DND-41 (cell line): ENCODE data around the gene PEX14.
"Not testable (repeated sequence)": the region's sequence is repeated elsewhere in the genome, so short reads cannot be mapped to it uniquely, and the experiment has no call there.

Experiments used
- ATAC-seq: fragments of 200-7000 bp; cut with Tn5 transposase; 3 replicates; pipeline ENCODE4 v1.9.1; 2021; ENCODE audit warnings: low read depth; ENCODE audit not compliant: insufficient read depth
- DNase-seq: peaks from one replicate; pipeline ENCODE4 v3.0.0-alpha.2; 2020
- H2AFZ ChIP-seq: 2 replicates; pipeline ENCODE4 v1.6.0; 2012; ENCODE audit warnings: low read depth, low read length
- H3K27ac ChIP-seq: 2 replicates; pipeline ENCODE4 v1.5.1; 2012; ENCODE audit warnings: low read length, inconsistent platforms
- H3K27me3 ChIP-seq: fragments of 200-600 bp; sonication (generic); 2 replicates; pipeline ENCODE4 v1.6.0; 2012; ENCODE audit warnings: low read length, mild to moderate bottlenecking, inconsistent platforms; ENCODE audit not compliant: insufficient read depth, poor library complexity
- H3K36me3 ChIP-seq: 2 replicates; pipeline ENCODE4 v1.5.1; 2012; ENCODE audit warnings: low read length, inconsistent platforms; ENCODE audit not compliant: insufficient read depth
- H3K4me1 ChIP-seq: 2 replicates; pipeline ENCODE4 v1.5.1; 2012; ENCODE audit warnings: mild to moderate bottlenecking, low read length; ENCODE audit not compliant: insufficient read depth
- H3K4me2 ChIP-seq: 2 replicates; pipeline ENCODE4 v1.6.0; 2012; ENCODE audit warnings: mild to moderate bottlenecking, moderate library complexity, low read length, inconsistent platforms; ENCODE audit not compliant: insufficient read depth
- H3K4me3 ChIP-seq, 2 experiments: fragments of 200-600 bp in 1 of 2; shearing (Covaris generic) in 1 of 2; 2 replicates each; pipeline ENCODE4 v1.5.1; 2012 to 2016; ENCODE audit warnings: inconsistent platforms in 2 of 2, low read length in 2 of 2, mild to moderate bottlenecking in 2 of 2, low read depth in 1 of 2, moderate library complexity in 1 of 2
- H3K79me2 ChIP-seq: 2 replicates; pipeline ENCODE4 v1.6.0; 2012; ENCODE audit warnings: low read length, inconsistent platforms; ENCODE audit not compliant: insufficient read depth
- H3K9ac ChIP-seq: 2 replicates; pipeline ENCODE4 v1.6.0; 2012; ENCODE audit warnings: low read depth, mild to moderate bottlenecking, inconsistent platforms, low read length, moderate library complexity
- H3K9me3 ChIP-seq: 2 replicates; pipeline ENCODE4 v1.5.1; 2012; ENCODE audit warnings: low read length, moderate library complexity, mild to moderate bottlenecking, inconsistent platforms; ENCODE audit not compliant: insufficient read depth, severe bottlenecking
- H4K20me1 ChIP-seq: 2 replicates; pipeline ENCODE4 v1.6.0; 2012; ENCODE audit warnings: low read length; ENCODE audit not compliant: insufficient read depth
- CTCF ChIP-seq: IDR thresholded peaks from 2 replicates; pipeline ENCODE4 v1.5.1; 2012; ENCODE audit warnings: borderline replicate concordance, low read length, moderate library complexity, mild to moderate bottlenecking; ENCODE audit not compliant: poor library complexity, severe bottlenecking; ENCODE audit errors: extremely low read depth
- EZH2 ChIP-seq: IDR thresholded peaks from 3 replicates; pipeline ENCODE4 v1.6.1; 2012; ENCODE audit warnings: borderline replicate concordance, low read depth, mild to moderate bottlenecking, moderate library complexity, low read length, inconsistent platforms; ENCODE audit not compliant: severe bottlenecking

PEX14 gene

GRCh38 chr1:10474613-10475507, at the start of gene PEX14:
TSS of gene PEX14 (plus strand) at chr1:10474950. CDS start at chr1:10474967, 17 bp downstream.
- H3K9me3 ChIP-seq, result no peaks in the 10 kb centered on the region
- H3K27ac ChIP-seq, result peak within 1 kb of the TSS; percentile 83
- no peak for TF ChIP-seq EZH2
- no peak for TF ChIP-seq CTCF
- H3K79me2 ChIP-seq, result peaks cover 65% of the 10 kb centered on the region
- DNase-seq (peak; percentile 93), ATAC-seq (peak; percentile 85)
- H2AFZ ChIP-seq, result peak within 1 kb of the TSS; percentile 83
- H4K20me1 ChIP-seq, result peaks cover 5% of the 10 kb centered on the region; the same call in 1 of the 2 replicates
- peaks cover 3% of the 10 kb centered on the region for H3K36me3 ChIP-seq
- H3K4me2 ChIP-seq, result peak within 1 kb of the TSS; percentile 90
- H3K4me3 ChIP-seq, result peak within 1 kb of the TSS; percentile 88 to 97
- H3K27me3 ChIP-seq, result no peaks in the 10 kb centered on the region
- H3K9ac ChIP-seq, result peak within 1 kb of the TSS; percentile 78
- H3K4me1 ChIP-seq, result peaks cover 55% of the 10 kb centered on the region

- not testable (repeated sequence) for H4K20me1 ChIP-seq, H3K27ac ChIP-seq, H3K4me2 ChIP-seq, H3K9me3 ChIP-seq, H3K79me2 ChIP-seq, DNase-seq, ATAC-seq, H3K4me3 ChIP-seq, H3K27me3 ChIP-seq, H2AFZ ChIP-seq, H3K9ac ChIP-seq, H3K36me3 ChIP-seq
- peaks cover 23% of the 10 kb centered on the region for H3K4me1 ChIP-seq
These were observed 48.8 kb upstream of the PEX14 start for GRCh38 chr1:10425826-10426534.

GRCh38 chr1:10426535-10426848, 48.3 kb upstream of the PEX14 start:
- H3K36me3 ChIP-seq, H3K27ac ChIP-seq, H3K9me3 ChIP-seq, DNase-seq, H3K4me3 ChIP-seq, H3K4me2 ChIP-seq, ATAC-seq, H3K9ac ChIP-seq, H2AFZ ChIP-seq, H3K27me3 ChIP-seq, H4K20me1 ChIP-seq: not testable (repeated sequence)
- Histone ChIP-seq H3K79me2 (peaks cover 13% of the 10 kb centered on the region), H3K4me1 (peaks cover 28% of the 10 kb centered on the region)

- TF ChIP-seq EZH2 (no peak), CTCF (peak; percentile 4)
- DNase-seq, result no peak
- Histone ChIP-seq H3K4me2 (0 out of 2 replicates have a peak overlapping the region, but pooled peaks have one; percentile 92), H3K79me2 (peaks cover 25% of the 10 kb centered on the region), H3K36me3 (peaks cover 4% of the 10 kb centered on the region), H3K27ac (no peak overlapping the region), H2AFZ (no peak overlapping the region), H3K9me3 (no peaks in the 10 kb centered on the region), H3K4me3 (no peak overlapping the region), H4K20me1 (no peaks in the 10 kb centered on the region), H3K4me1 (peaks cover 47% of the 10 kb centered on the region), H3K9ac (0 out of 2 replicates have a peak overlapping the region, but pooled peaks have one; percentile 63), H3K27me3 (no peaks in the 10 kb centered on the region)
- ATAC-seq, result no peak
These were observed 45.8 kb upstream of the PEX14 start for GRCh38 chr1:10428984-10429383.
